Measurements from ENCODE around the gene PHF1.

Gene PHF1

DNA sequence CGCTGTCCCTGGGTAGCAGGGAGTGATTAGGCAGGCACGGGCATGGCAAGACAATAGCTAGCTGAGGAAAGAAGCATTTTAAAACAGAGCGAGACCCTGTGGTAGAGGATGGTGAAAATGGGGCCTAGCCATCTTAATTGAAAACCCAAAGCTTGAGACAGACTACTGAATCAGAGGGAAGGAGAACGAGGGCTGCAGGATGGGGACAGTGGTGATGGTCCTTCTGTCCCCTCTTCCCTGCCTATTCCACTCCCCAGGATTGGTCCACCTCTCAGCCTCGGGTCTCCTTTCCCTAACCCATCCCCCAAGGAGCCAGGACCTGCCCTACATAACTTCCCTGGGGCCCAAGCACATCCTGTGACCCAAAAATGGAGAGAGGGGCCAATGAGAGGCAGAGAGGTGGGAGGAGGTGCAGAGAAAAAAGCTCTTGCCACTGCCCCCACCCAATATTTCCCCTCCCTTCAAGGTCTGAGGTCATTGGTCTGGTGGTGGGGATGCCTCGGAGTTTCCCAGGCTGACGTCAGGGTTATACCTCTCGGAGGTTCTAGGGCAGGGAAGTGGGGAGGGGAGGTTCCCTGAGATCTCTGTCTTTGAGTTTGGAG is 8.0 kb downstream of the PHF1 start:
- DNase-seq (ENCODE audit: low read depth) = no peak

DNA sequence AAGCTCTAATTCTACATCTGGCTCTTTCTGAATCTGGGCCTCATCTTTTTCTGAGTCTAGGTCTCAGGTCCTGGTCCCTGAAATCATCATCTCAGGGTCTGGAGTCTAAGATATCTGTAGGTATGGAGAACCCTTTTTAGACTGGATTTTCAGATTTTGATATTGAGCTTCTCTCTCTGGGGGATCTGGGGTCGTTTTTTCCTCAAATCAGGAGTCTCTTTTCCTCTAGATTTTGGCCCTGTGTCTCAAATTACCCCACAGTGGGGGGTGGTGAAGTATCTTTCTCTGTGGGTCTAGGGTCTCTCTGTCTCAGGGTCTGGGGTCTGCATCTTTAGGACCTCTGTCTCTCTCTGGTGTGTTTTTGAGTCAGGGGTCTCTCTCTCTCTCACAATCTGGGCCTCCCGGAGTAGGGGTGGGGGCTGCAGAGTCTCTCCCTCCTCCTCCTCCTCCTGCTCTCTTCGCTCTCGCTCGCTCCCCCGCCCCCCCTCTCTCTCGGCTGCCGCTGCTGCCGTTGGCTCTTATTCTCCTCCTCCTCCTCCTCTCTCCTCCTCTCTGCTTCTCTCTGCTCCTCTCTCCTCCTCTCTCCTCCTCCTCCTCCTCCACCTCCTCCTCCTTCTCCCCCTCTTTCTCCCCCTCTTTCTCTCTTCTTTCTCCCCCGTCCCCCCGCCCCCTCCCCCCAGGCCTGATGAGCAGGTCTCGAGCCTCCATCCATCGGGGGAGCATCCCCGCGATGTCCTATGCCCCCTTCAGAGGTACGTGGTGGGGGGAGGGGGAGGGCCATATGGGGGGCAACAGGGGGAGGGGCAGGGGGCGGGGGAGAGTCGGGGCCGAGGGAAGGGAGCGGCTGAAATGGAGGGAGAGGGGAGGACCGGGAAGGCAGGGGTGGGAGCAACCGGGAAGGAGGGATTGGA is 9.0 kb downstream of the PHF1 start, which contains the start of gene SYNGAP1:
Gene SYNGAP1 (plus strand): TSS at position 486 of the 911 bp plus-strand sequence. CDS start 200 bp downstream, at position 686.
- DNase-seq (ENCODE audit: low read depth) = no peak

DNA sequence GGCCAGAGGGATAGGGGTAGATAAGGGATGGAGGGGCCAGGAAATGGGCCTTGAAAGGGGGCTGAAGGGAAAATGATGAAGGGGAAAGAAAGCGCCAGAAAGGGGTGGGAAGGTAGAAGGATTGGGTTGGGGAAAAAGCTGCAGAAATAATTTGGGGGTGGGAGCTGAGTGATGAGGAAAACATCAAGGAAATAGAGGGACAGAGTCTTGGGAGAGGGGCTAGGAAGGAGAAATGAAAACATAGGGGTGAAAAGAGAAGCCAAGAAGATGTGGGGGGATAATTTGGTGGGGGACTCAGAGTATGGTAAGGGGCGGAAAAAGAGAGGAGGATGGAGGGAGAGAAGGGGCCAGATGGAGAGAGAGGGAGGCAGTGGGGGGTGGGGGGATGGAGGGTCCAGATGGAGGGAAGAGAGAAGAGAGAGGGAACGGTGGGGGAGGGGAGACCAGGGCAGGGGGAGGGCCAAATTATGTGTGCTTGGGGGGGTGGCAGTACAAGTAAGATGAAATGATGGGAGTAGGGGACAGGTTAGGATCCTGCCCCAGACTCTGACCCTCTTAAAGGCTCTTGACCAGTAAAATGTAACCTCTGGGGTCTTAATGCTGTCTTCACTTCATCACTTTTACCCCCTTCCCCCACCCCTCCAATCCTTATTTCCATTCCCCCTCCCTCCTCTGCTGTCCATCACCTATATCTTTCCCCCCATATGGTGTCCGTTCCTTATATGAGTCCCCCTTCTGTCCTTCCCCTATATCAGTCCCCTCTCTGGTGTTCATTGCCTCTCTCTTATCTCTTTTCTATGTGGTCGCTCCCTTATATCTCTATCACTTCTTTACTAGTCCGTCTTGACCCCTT is 9.9 kb downstream of the PHF1 start:
- DNase-seq (ENCODE audit: low read depth) = no peak

DNA sequence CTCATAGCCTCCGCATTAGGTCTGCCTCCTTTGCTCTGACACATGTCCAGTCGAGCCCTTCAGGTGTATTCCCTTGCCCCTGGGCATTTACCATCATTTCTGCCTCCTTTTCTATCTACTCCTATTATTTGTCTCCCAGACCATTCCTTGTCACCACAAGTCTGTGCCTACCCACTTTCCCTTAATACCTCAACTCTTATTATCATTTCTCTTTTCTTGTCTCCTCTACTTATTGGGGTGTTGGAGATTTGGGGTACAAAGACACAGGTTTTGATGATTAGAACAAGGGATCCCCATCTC is 10.5 kb downstream of the PHF1 start:
- DNase-seq (ENCODE audit: low read depth) = no peak

DNA sequence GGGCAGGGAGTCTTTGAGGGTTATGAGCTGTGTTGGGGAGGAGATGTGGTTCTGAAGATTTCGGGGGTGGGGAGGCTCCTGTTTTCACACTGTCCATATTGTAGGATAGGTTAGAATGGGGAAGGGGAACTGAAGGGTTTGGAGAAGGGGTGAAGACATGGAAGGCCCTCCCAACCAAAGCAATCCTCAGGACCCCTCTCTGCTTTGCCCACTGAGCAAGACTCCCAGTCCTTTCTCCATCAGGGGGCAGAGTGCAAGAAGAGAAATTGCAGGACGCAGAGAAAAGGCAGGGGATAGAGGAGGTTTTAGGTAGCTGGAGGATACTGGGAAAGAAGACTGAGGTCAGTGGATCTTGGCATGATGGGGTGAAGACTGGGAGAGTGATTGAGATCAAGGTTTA is 13.0 kb downstream of the PHF1 start:
- DNase-seq (ENCODE audit: low read depth) = no peak

DNA sequence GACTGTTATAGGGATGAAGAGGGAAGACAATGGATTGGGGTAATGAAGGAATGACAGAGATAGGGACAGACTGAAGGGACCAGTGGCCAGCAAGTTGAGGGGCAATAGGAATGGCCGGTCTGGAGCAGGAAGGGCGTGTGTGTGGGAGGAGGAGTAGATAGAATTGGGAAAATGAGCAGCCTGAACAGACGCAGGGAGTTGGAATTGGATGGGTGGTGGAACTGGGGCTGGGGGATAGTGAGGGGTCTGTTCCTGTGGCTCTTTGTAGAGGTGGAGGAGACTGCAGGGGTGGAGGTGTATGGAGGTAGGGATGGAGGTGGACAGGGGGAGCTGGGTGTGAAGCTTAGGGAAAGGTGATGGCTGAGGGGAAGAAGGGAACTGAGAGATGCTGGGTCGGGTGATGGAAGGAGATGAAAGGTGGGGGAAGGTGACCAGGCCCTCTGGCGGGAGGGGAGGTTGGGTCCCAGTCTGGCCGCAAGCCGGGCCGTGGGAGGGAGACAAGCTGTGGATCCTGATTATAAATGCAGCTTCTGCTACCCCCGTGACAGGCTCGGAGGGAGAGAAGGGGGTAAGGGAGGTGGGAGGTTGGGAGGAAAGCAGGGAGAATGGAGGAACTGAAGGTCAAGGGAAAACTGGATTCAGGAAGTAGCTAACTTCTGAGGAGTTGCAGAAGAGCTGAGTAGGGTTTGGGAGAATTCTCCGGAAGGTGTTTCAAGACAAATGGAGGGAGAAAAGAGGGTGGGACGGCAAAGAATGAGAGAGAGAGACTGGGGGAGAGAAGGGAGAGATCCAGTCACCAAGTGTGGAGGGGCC is 14.2 kb downstream of the PHF1 start:
- DNase-seq (ENCODE audit: low read depth) = no peak

DNA sequence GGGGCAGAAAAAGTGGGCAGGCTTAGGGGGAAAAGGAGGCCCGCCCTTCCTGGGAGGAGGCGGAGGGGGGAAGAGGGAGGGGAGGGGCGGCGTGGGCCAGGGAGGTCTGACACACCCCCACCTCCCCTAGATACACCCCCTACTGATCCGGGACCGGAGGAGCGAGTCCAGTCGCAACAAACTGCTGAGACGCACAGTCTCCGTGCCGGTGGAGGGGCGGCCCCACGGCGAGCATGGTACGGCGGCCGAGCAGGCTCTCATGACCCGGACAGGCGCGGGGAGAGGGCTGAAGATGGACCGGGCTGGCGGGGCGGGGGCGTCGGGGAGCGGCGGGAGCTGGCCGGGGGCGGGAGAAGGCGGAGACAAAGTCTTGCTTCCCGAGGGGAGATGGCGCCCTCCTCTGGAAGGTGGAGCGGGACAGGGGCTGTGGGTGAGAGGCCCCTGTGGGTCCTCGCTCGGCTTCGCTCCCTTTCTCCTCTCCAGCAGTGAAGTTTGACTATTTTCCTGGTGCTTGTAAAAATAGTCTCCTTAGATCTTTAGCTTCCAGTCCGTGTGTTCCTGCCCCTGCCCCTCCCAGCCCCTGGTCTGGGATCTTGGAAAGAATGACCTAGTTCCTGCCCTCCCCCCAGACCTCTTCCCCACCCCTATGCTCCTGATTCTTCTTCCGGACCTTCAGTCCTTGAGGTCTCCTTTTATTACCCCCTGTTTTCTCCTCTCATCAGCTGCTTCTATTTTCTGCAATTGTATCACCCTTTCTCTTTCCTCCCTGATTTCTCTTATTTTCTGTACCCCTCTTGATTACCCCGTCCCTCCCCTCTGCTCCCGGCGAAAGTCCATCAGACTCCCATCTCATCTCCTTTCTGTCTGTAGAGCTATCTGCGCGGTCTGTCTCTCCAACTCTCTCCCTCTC is 15.1 kb downstream of the PHF1 start:
- peak; percentile 74 for DNase-seq (ENCODE audit: low read depth)

DNA sequence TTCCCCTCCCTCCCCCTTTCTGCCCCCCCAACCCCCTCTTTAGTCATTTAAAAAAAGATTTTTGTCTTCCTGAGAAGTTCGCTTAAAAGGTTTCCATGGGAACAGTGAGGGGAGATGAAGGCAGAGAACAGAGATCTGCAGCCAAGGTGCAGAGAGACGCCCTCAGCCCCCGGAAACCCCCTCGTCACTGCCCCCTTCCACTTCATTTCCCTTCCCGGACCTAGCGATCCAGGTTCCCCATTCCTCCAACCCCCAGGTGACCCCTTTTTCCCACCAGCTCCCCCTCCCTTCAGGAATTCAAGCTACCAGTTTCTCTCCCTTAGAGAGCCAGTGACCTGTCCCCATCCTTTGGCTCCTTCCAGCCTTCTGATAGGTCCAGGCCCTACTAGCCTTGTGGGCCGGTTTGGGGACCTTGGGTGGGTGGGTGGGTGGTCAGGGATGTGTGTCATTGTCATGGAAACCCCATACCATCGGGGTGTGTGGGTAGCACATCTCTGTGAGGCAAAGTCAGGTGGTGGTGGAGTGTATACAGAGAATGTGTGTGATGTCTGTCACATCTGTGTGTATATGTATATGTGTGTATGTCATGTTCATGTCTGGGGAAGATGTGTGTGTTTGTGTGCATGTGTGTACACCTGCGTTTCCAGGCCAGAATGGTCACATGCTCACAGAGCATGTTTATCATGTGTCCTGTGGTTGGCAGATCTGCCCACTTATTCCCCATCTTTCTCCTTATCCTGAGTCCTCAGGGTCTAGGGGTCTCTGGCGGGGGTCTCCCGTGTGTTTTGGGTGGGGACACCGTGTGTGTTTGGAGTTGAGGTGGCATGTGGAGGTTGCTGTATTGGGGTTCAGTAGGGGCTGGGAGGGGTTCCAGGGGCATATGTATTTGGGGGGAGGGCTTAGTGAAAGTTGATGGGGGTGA is 16.0 kb downstream of the PHF1 start:
- DNase-seq (ENCODE audit: low read depth) = no peak

DNA sequence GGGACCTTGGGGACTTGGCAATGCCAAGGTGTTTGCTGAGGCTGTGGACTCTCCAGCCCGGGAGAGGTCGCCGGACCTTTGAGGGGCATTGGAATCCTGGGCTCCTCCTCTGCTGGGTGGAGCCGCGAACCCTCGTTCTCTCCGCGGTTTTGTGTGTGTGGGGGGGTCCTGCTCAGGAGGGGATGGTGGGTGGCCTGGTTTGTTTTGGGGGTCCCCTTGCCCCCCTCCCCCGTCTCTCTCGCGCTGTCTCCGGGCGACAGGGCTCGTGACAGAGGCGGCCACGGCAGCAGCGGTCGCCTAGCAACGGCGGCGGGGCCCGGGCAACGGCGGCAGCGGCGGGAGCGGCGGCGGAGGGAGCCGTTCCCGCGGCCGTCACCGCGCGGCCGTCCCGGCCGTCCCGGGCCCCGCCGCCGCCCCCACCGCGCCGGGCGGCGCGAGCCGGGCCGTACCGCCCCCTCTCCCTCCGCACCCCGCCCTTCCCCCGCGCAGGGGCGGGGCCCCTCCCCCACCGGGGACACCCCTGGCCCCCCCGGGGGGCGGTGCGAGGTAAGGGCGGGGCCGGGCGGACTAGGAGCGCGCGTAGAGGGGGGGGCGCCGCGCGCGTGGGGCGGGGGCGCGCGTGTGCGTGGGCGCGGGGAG is 16.9 kb downstream of the PHF1 start:
- no peak for DNase-seq (ENCODE audit: low read depth)

DNA sequence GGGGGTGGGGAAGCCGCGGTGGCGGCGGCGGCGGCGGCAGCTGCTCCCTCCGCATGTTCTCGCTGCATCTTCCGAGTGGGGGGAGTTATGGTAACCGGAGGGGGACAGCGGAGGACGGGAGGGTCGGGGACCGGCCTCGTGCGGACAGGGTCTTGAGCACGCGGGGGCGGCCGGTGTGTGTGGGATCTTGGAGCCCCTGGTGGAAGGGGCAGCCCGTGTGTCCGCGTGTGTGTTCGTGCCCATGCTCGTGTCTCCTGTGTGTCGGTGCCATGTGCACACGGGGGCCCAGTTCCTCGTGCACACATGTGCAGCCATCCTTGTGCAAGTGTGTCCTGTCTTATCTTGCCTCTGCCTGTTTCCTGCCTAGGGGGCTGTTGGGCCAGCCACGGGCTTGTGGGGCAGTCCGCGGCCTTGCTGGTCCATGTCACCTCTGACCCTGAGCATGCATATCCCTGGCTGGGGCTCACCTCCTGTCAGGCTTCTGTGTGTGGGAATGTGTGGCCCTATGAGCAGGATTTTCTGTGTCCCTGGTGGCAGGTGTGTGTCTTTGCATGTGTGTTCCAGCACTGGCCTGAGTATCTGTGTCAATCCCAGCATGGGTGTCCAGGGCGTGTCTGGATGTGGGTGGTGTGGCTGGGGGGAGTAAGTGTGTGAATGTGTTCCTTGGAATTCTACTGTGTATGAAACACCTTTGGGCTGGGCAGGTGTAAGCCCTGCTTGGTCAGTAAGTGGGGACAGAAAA is 17.6 kb downstream of the PHF1 start:
- DNase-seq (ENCODE audit: low read depth) = no peak

DNA sequence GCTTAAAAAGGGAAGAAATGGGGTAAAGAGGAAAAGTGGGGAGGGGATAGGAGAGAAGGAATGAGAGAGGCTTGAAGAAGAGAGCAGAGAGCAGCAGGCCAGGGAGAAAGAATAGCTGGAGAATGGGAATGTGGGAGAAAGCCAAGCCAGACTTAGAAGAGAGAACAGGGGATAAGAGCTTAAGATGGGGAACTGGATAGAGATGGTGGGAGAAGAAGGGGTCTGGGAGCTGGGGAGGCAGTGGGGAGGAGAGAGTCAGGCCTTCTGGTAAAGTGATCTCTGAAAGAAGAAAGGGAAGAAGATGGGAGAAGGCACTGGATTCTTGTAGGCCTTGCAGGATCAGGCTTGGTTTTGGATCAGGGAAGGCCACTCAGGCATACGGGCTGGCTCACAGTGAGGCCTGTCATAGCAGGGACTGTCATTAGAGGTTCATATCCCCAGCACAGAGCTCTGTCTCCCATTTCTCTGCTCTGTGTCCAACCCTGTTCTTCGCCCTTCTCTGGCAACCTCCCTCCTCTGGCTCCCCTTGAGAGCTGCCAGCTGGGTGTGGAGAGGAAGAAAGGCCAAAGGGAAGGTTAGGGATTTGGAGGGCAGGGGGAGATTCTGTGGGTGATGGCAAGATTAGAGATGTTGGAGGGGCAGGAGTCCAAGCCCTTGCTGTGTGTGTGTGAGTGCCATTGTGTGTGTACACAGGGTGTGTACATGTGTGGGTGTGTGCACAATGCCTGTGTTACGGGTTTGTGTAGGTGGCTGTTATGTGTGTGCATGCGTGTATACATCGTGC is 18.3 kb downstream of the PHF1 start:
- DNase-seq (ENCODE audit: low read depth) = no peak

DNA sequence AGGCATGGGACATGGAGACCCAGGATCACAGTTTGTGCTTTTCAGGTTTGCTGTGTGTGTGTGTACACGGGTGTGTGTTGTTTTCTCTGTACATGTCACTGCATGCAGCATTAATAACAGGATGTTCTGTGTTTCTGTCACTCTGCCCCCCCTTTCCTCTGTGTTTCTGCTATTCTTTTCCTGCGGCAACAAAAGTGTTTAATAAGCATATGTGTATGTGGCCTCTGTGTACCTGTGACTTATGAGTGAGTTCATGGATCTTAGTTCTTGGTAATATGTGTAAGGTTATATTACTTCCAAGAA is 18.9 kb downstream of the PHF1 start:
- DNase-seq (ENCODE audit: low read depth) = no peak

DNA sequence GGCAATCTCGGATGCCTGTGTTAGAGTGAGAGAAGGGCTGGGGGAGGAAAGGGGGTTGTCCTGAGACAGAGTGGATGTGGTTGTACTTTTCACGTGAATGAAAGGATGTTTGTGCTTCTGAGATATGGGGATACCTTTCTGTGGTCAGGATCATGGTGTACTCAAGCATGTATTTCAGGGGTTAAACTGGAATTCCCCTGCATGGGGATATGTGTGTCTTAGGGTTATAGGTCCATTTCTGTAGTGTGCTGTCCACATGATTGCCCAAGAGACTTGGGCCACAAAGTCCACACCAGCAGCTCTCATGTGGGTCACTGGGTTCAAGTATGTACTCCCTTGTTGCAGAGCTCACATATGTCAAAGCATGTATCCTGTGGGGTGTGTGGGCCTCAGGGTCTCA is 19.5 kb downstream of the PHF1 start:
- DNase-seq (ENCODE audit: low read depth) = no peak

DNA sequence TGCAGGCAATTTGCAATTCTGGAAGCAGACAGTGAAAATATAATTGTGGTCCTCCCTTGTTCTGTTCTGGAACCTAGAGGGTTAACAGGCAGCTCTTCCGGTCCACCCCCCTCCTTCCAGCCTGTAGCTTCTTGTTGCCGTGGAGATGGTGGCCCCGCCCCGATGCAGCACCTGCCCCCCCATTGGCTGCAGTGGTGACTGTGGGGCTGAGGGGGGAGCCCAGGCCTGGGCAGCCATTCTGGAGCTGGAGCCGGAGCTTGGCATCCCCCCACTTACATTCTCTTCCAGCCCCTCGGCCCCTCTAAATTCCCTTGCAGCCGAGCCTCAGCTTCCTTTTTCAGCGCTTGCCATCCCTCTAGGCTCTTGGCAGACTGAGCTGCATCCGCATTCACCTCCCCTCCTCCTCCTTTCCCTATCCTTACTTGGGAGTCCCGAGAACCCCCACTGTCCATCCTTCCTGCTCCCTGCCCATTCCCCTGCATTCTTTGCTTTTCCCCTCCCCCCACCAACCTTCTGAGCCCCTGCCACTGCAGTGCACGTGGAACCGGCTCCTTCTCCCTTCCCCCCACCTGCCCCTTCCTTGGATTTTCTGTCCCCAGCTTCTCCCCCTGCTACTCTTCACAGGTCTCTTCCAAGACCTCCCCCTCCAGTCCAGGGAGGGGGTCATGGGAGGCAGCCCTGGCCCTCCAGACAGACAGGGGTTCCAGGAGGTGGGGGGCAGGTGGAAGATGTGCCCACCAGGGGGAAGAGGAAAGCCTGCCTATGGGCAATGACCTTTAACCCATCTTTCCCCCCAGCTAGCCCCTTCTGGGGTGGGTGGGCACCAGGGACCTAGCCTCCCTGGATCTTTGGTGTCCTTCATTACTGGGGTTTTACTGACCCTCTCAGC is 20.4 kb downstream of the PHF1 start:
- peak; percentile 80 for DNase-seq (ENCODE audit: low read depth)

DNA sequence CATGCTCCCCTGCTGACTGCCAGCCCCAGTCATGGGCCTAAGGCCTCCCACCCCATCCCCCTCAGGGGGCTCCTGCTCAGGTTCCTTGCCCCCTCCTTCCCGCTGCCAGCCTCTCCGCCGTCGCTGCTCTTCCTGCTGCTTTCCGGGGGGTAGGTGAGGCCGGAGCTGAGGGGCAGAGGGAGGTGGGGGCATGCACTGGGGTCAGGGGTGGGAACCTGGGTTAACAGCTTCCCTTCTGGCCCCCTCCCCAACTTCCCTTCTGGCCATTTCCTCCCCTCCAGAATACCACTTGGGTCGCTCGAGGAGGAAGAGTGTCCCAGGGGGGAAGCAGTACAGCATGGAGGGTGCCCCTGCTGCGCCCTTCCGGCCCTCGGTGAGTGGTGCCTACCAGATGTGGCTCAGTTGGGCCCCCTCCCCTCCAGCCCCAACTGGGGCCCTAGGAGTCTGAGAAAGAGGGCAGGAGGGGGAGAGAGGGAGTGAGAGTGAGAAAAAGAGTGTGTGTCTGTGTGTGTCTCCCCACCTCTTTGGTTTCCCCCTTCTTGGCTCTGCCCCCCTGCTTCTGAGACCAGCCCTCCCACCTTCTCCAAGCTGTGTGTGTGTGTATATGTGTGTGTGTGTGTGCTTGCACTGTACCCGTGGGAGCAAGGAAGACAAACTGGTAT is 21.2 kb downstream of the PHF1 start:
- DNase-seq (ENCODE audit: low read depth) = no peak

DNA sequence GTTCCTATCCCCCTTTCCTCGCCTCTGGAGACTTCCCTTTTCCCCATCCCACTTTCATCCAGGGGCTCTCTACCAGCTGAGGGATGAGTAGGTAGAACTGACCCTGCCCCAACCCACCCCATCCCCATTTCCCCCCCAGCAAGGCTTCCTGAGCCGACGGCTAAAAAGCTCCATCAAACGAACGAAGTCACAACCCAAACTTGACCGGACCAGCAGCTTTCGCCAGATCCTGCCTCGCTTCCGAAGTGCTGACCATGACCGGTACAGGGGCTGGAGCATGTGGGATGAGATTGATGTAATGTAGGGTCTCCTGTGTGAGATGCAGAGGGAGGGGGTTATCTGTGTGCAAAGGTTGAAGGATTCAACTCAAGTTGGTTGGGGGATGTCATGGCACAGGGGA is 21.7 kb downstream of the PHF1 start:
- DNase-seq (ENCODE audit: low read depth) = no peak

Measured in activated T-cell treated with anti-CD3 and anti-CD28 coated beads for 24 hours (primary cell).